Thyroid gland (tissue), 4 donors: Measurements from ENCODE around the gene PET100. TPM values are rescaled to one million over a fixed set of nuclear protein-coding genes. Genes with fewer than 3 reads are reported as not detected.

Experiments
- DNase-seq, 2 donors: peaks; one replicate each; pipeline ENCODE4 v3.0.0-alpha.2; 2019
- H3K27ac ChIP-seq, 3 donors: fragments of 200-600 bp; sonication (generic); 1 replicate in 2 of 3; 2 replicates in 1 of 3; pipeline ENCODE4 v1.5.1; 2016 to 2019; ENCODE audit warnings: mild to moderate bottlenecking in 1 of 3, moderate library complexity in 1 of 3
- H3K27me3 ChIP-seq: fragments of 200-600 bp; sonication (generic); one replicate; pipeline ENCODE4 v1.5.1; 2019
- H3K36me3 ChIP-seq, 2 donors: fragments of 200-600 bp; sonication (generic); one replicate each; pipeline ENCODE4 v1.5.1; 2016 to 2019
- H3K4me1 ChIP-seq, 2 donors: fragments of 200-600 bp; sonication (generic); one replicate each; pipeline ENCODE4 v1.5.1; 2017 to 2019
- H3K4me3 ChIP-seq, 3 donors: fragments of 200-600 bp; sonication (generic); replicated peaks in 1 of 3; 1 replicate in 2 of 3; 2 replicates in 1 of 3; pipeline ENCODE4 v1.5.1; 2016; ENCODE audit warnings: mild to moderate bottlenecking in 1 of 3
- H3K9me3 ChIP-seq: fragments of 200-600 bp; sonication (generic); one replicate; pipeline ENCODE4 v1.5.1; 2017
- POLR2A ChIP-seq, 2 donors: fragments of 450-650 bp; IDR thresholded peaks; one replicate each; pipeline ENCODE4 v1.6.1; 2017; ENCODE audit warnings: antibody characterized with exemption in 2 of 2, mild to moderate bottlenecking in 2 of 2, moderate library complexity in 1 of 2
- WGBS, 2 donors: methylation state at CpG; one replicate each; pipeline ENCODE4 v1.1.5; 2017; 5-methylcytosine and 5-hydroxymethylcytosine counted together
- intact Hi-C: fragments of 100-400 bp; cut with DNase I; formaldehyde crosslinking; loops from one replicate; pipeline ENCODE4 v1.15.1; 2023
- total RNA-seq, 4 donors: library from RNA; depleted of rRNA; stranded (reverse); fragments of >200 nt; gene quantifications; one replicate each; pipeline ENCODE4 v1.2.3, GENCODE V29; 2016
- TF ChIP-seq, protein P1 (sequence below), 6 experiments: fragments of 200-600 bp in 3 of 6; fragments of 450-650 bp in 3 of 6; sonication (generic) in 3 of 6; IDR thresholded peaks; one replicate each; pipeline ENCODE4 v1.5.1; 2016 to 2019; ENCODE audit warnings: antibody characterized with exemption in 6 of 6, mild to moderate bottlenecking in 2 of 6, inconsistent platforms in 1 of 6, moderate library complexity in 1 of 6

The PET100 gene
- total RNA-seq, 4 donors from 2014 or later: 6.0 to 45.5 (median 13.9) TPM

- H3K36me3 ChIP-seq: peaks cover 50 to 65% of the 10 kb centered on the region in 2 donors
- intact Hi-C loops: no loop called here
- no peaks in the 10 kb centered on the region for H3K27me3 ChIP-seq
- TF ChIP-seq, protein P1, sequence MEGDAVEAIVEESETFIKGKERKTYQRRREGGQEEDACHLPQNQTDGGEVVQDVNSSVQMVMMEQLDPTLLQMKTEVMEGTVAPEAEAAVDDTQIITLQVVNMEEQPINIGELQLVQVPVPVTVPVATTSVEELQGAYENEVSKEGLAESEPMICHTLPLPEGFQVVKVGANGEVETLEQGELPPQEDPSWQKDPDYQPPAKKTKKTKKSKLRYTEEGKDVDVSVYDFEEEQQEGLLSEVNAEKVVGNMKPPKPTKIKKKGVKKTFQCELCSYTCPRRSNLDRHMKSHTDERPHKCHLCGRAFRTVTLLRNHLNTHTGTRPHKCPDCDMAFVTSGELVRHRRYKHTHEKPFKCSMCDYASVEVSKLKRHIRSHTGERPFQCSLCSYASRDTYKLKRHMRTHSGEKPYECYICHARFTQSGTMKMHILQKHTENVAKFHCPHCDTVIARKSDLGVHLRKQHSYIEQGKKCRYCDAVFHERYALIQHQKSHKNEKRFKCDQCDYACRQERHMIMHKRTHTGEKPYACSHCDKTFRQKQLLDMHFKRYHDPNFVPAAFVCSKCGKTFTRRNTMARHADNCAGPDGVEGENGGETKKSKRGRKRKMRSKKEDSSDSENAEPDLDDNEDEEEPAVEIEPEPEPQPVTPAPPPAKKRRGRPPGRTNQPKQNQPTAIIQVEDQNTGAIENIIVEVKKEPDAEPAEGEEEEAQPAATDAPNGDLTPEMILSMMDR (IDR thresholded peaks at IDR 0.05): no peak
- no peak for TF ChIP-seq POLR2A (IDR thresholded peaks at IDR 0.05)
- no peak for DNase-seq
- no peaks in the 10 kb centered on the region for H3K9me3 ChIP-seq
- WGBS, 2 donors: 91 to 96% methylated on average over 13 to 16 of the region's 16 CpGs
- H3K4me3 ChIP-seq: no peak overlapping the region
- H3K27ac ChIP-seq: no peak overlapping the region
- H3K4me1 ChIP-seq: peaks cover 24 to 27% of the 10 kb centered on the region in 2 donors
These were observed 6.5 kb upstream of the PET100 start for GRCh38 chr19:7622933-7623685.

DNA sequence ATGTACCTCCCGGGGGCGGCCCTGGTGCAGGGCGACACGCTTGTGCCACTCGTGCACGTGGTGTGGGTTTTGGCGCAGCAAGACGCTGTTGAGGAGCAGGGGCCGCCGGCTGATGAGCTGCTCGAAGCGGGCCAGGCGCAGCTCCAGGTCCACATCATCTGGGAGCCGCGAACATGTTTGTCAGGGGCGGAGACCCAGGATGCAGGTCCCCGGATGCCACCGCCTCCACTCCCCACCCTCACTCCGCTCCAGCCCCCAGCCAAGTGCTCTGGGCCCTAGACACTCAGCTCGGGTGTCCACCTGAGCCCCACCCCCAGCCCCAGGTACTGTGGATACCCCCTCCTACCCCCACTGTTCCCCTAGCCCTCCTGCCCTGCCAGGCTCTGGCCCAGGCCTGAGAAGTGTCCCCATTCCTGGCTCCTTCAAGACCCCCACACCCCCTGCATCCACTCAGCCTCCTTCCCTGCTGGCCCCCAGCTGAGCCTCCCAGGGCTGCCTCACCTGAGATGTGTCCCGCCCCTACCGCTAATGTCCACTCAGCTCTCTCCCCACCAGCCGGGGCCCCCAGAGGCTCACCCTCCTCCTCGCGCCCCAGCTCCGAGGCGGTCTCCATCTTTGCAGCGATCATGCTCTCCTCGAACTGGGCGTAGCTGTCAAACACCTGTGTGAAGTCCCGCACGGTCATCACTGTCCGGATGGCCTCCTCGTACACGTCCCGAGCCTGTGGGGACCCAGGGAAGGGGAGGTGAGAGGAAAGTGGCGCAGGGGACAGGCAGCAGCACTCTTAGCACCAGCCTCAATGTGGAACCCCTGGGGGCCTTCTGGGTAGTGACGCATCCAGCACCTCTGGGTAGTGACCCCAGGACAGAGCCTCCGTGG, 5.6 kb upstream of the PET100 start:
- peaks cover 24 to 27% of the 10 kb centered on the region in 2 donors for H3K4me1 ChIP-seq
- TF ChIP-seq, protein P1 (IDR thresholded peaks at IDR 0.05): no peak
- no peak for TF ChIP-seq POLR2A (IDR thresholded peaks at IDR 0.05)
- H3K27ac ChIP-seq: no peak overlapping the region
- no peak for DNase-seq
- no peaks in the 10 kb centered on the region for H3K27me3 ChIP-seq
- WGBS, 2 donors: 94 to 95% methylated on average over 25 to 29 of the region's 39 CpGs
- H3K4me3 ChIP-seq: no peak overlapping the region
- intact Hi-C loops: no loop called here
- H3K36me3 ChIP-seq: peaks cover 50 to 65% of the 10 kb centered on the region in 2 donors
- no peaks in the 10 kb centered on the region for H3K9me3 ChIP-seq

DNA sequence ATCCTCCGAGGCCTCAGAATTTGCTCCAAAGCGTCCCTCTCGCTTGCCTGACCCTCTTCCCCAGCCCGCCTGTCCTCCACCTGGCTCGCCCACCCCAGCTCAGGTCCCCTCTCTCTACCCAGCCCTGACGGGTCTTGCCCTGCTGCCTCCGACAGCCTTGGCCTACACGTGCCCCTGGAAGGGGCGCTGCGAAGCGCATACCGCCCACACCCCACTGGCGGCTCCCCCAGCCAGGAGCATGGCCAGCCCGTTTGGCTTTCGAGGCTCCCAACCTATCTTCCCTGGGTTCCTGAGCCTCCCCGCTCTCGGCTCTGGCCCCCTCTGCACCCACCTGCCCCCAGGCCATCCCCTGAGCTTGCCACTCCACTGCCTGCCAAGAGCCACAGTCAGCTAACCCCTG, 4.8 kb upstream of the PET100 start:
- H3K36me3 ChIP-seq: peaks cover 50 to 62% of the 10 kb centered on the region in 2 donors
- WGBS, 2 donors: 90 to 94% methylated on average over 15 to 17 of the region's 17 CpGs
- TF ChIP-seq, protein P1 (IDR thresholded peaks at IDR 0.05): no peak
- intact Hi-C loops: no loop called here
- no peak overlapping the region for H3K27ac ChIP-seq
- H3K27me3 ChIP-seq: no peaks in the 10 kb centered on the region
- no peaks in the 10 kb centered on the region for H3K9me3 ChIP-seq
- H3K4me3 ChIP-seq: no peak overlapping the region
- no peak for DNase-seq
- H3K4me1 ChIP-seq: peaks cover 18 to 21% of the 10 kb centered on the region in 2 donors

DNA sequence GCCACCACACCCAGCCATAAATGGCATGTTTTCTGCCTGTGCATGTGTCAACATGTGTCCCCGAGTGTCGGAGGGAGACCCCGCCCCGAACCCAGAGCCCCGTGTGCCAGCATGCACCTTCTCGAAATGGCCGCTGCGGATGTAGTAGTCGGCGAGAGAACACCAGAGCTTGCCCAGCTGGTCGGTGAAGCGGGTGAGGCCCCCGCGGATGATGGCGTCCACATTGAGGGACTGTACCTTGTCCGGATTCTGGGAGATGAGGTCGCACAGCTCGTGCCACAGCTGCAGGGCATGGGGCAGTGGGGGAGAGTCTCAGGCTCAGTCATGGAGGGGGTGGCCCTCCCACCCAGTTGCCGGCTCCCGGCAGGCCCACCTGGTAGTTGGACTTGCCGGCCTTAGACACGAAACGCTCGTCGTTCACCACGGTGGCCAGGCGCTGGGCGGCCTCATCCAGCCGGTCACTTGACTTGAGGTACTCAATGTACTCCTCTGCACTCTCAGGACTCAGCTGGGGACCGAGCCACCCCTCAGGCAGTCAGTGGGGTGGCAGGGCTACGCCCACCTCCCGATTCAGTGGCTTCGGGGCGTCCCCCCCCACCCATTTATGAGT, 3.7 kb upstream of the PET100 start:
- 97% methylated on average over 14 to 33 of the region's 34 CpGs for WGBS, 2 donors

More for the DNA sequence above, 3.7 kb upstream of the PET100 start:
- Histone ChIP-seq H3K4me1 (peaks cover 23% of the 10 kb centered on the region in 2 donors), H3K4me3 (no peak overlapping the region), H3K27me3 (no peaks in the 10 kb centered on the region), H3K36me3 (peaks cover 39 to 53% of the 10 kb centered on the region in 2 donors), H3K9me3 (no peaks in the 10 kb centered on the region), H3K27ac (no peak overlapping the region)
- intact Hi-C loops: no loop called here
- DNase-seq: no peak
- TF ChIP-seq, protein P1 (IDR thresholded peaks at IDR 0.05): no peak
- TF ChIP-seq POLR2A (IDR thresholded peaks at IDR 0.05): no peak
